HG03342 (cell line): Measurements from ENCODE around the gene CCDC47.
A peak's percentile ranks its signal among the peaks of the same experiment; 100 is the strongest.

Experiments used
- ATAC-seq: cut with Tn5 transposase; IDR thresholded peaks from one replicate; pipeline ENCODE4 v1.9.1; 2021; ENCODE audit warnings: mild to moderate bottlenecking, moderate library complexity; ENCODE audit not compliant: unreplicated experiment

Gene CCDC47

GRCh38 chr17:63786117-63786516 is 12.7 kb upstream of the CCDC47 start:
- ATAC-seq, result no peak

- ATAC-seq, result no peak
Observed at GRCh38 chr17:63785556-63785955, 12.2 kb upstream of the CCDC47 start.

- ATAC-seq, result no peak
Observed at GRCh38 chr17:63783522-63783921, 10.1 kb upstream of the CCDC47 start.

GRCh38 chr17:63780928-63781327 is 7.5 kb upstream of the CCDC47 start:
- no peak for ATAC-seq

- no peak for ATAC-seq
Observed at GRCh38 chr17:63780507-63780906, 7.1 kb upstream of the CCDC47 start.

GRCh38 chr17:63775420-63775819 is 2.0 kb upstream of the CCDC47 start:
- ATAC-seq, result no peak

GRCh38 chr17:63774969-63775265 is 1.5 kb upstream of the CCDC47 start:
- no peak for ATAC-seq

GRCh38 chr17:63774141-63774968 is 958 bp upstream of the CCDC47 start, which contains the start of gene DDX42:
TSS of gene DDX42 (plus strand) at chr17:63774170. CDS start at chr17:63787050, 12,880 bp downstream.
- ATAC-seq, result peak; percentile 9

GRCh38 chr17:63772801-63773271 is 561 bp downstream of the CCDC47 start:
- no peak for ATAC-seq

GRCh38 chr17:63768433-63768832 is 5.0 kb downstream of the CCDC47 start:
- no peak for ATAC-seq

GRCh38 chr17:63766754-63767153 is 6.6 kb downstream of the CCDC47 start:
- no peak for ATAC-seq

GRCh38 chr17:63764716-63765115 is 8.7 kb downstream of the CCDC47 start:
- no peak for ATAC-seq

GRCh38 chr17:63762161-63763078 is 11.0 kb downstream of the CCDC47 start:
- ATAC-seq, result no peak

GRCh38 chr17:63760771-63761539 is 12.4 kb downstream of the CCDC47 start:
- no peak for ATAC-seq

- no peak for ATAC-seq
Observed at GRCh38 chr17:63758428-63758827, 15.0 kb downstream of the CCDC47 start.

- ATAC-seq, result no peak
Observed at GRCh38 chr17:63754046-63754445, 19.4 kb downstream of the CCDC47 start.

- no peak for ATAC-seq
Observed at GRCh38 chr17:63753215-63753614, 20.2 kb downstream of the CCDC47 start.

- no peak for ATAC-seq
Observed at GRCh38 chr17:63752707-63753106, 20.7 kb downstream of the CCDC47 start.

GRCh38 chr17:63751806-63752205 is 21.6 kb downstream of the CCDC47 start:
- ATAC-seq, result no peak

- peak; percentile 86 for ATAC-seq
Observed at GRCh38 chr17:63741408-63742173, 31.8 kb downstream of the CCDC47 start, which contains the start of gene STRADA. TSS of gene STRADA (minus strand) at chr17:63741799. CDS start at chr17:63728369, 13,430 bp downstream.
